HepG2 (cell line): Measurements from ENCODE around the gene HEMK1. TPM values are rescaled to one million over a fixed set of nuclear protein-coding genes. Genes with fewer than 3 reads are reported as not detected.

ENCODE experiments used
- HDAC6 ChIP-seq: fragments of 200-600 bp; sonication (generic); IDR thresholded peaks from 2 replicates; pipeline ENCODE4 v1.7.0; 2017; ENCODE audit warnings: mild to moderate bottlenecking, antibody characterized with exemption, low read length, low read depth
- HMG20A ChIP-seq: IDR thresholded peaks from 2 replicates; pipeline ENCODE4 v1.6.1; 2016; ENCODE audit warnings: borderline replicate concordance
- KAT8 ChIP-seq: IDR thresholded peaks from 2 replicates; pipeline ENCODE4 v1.6.1; 2016; ENCODE audit warnings: missing genetic modification reagents, missing compliant biosample characterization
- KDM6A ChIP-seq: IDR thresholded peaks from 2 replicates; pipeline ENCODE4 v1.6.1; 2016; ENCODE audit warnings: low read depth
- KLF6 ChIP-seq: IDR thresholded peaks from 2 replicates; pipeline ENCODE4 v1.8.0; 2016; ENCODE audit warnings: missing biosample characterization, missing genetic modification reagents
- MED13 ChIP-seq: sonication (generic); formaldehyde crosslinking; IDR thresholded peaks from 2 replicates; pipeline ENCODE4 v1.5.0; 2020; ENCODE audit warnings: missing genetic modification reagents
- MEIS2 ChIP-seq: sonication (generic); formaldehyde crosslinking; IDR thresholded peaks from 2 replicates; pipeline ENCODE4 v1.9.0; 2021; ENCODE audit warnings: mild to moderate bottlenecking, missing genetic modification reagents
- RBFOX2 ChIP-seq: fragments of 200-400 bp; formaldehyde crosslinking; IDR thresholded peaks from 2 replicates; pipeline ENCODE4 v1.6.1; 2017; ENCODE audit warnings: low read depth, mild to moderate bottlenecking, low read length
- RCOR2 ChIP-seq: IDR thresholded peaks from 2 replicates; pipeline ENCODE4 v1.6.1; 2016; ENCODE audit warnings: missing biosample characterization, missing genetic modification reagents
- SOX6 ChIP-seq, 2 experiments: fragments of 450-650 bp in 1 of 2; sonication (generic) in 1 of 2; formaldehyde crosslinking in 1 of 2; IDR thresholded peaks; 2 replicates each; pipeline versions ENCODE4 v1.4.0 to v1.6.1; 2017 to 2020; ENCODE audit warnings: antibody characterized with exemption in 1 of 2, mild to moderate bottlenecking in 1 of 2, missing genetic modification reagents in 1 of 2
- SP5 ChIP-seq: IDR thresholded peaks from 2 replicates; pipeline ENCODE4 v1.6.1; 2016; ENCODE audit warnings: low read depth, borderline replicate concordance
- ZFYVE20 ChIP-seq: sonication (generic); formaldehyde crosslinking; IDR thresholded peaks from 2 replicates; pipeline ENCODE4 v1.8.0; 2023; ENCODE audit warnings: low read depth, mild to moderate bottlenecking, moderate library complexity, missing genetic modification reagents, borderline replicate concordance
- ZNF724P ChIP-seq: sonication (generic); formaldehyde crosslinking; IDR thresholded peaks from 2 replicates; pipeline ENCODE4 v1.8.0; 2022; ENCODE audit warnings: missing genetic modification reagents, borderline replicate concordance
- ZSCAN22 ChIP-seq: sonication (generic); formaldehyde crosslinking; IDR thresholded peaks from 2 replicates; pipeline ENCODE4 v1.4.0; 2020; ENCODE audit warnings: mild to moderate bottlenecking, missing genetic modification reagents
- ZSCAN29 ChIP-seq: sonication (generic); formaldehyde crosslinking; conservative IDR thresholded peaks from 2 replicates; pipeline ENCODE4 v1.4.0; 2020; ENCODE audit warnings: mild to moderate bottlenecking, missing genetic modification reagents
- polyA plus RNA-seq, 8 experiments: library from polyadenylated mRNA; depleted of rRNA in 3 of 8; stranded (reverse) in 7 of 8; unstranded in 1 of 8; fragments of >200 nt; fragmentation: Illumina TruSeq in 4 of 8; extraction: Trizol in 4 of 8; gene quantifications; 2 replicates each; pipeline versions ENCODE4 v1.2.1 to v1.2.3, GENCODE V29; 2011 to 2016; ENCODE audit warnings: low read depth in 4 of 8, missing spikeins in 1 of 8, mixed read lengths in 1 of 8; ENCODE audit not compliant: insufficient read depth in 1 of 8
- total RNA-seq, 5 experiments: library from RNA; depleted of rRNA; stranded (reverse); fragments of >200 nt; fragmentation: Illumina TruSeq; extraction: Trizol; gene quantifications; 2 replicates each; pipeline ENCODE4 v1.2.3, GENCODE V29; 2016; ENCODE audit warnings: low read depth in 1 of 5
- TF ChIP-seq, protein P1 (sequence below): sonication (generic); formaldehyde crosslinking; IDR thresholded peaks from 2 replicates; pipeline ENCODE4 v1.4.0; 2020; ENCODE audit warnings: mild to moderate bottlenecking, missing genetic modification reagents, borderline replicate concordance
- TF ChIP-seq, protein P2 (sequence below): IDR thresholded peaks from 2 replicates; pipeline ENCODE4 v1.6.1; 2012; ENCODE audit warnings: low read depth, low read length, improper control_type of control experiment
- TF ChIP-seq, protein P3 (sequence below), 2 experiments: sonication (generic) in 1 of 2; formaldehyde crosslinking in 1 of 2; IDR thresholded peaks; 2 replicates each; pipeline versions ENCODE4 v1.4.0 to v1.6.1; 2016 to 2020; ENCODE audit warnings: borderline replicate concordance in 1 of 2, low read depth in 1 of 2, mild to moderate bottlenecking in 1 of 2, missing genetic modification reagents in 1 of 2

HEMK1 gene
- total and polyA plus RNA-seq, 2 of the 13 experiments (the other 11 are each of a cell fraction or from before 2014, with no cell fraction given) = 9.8 to 12.6 TPM

DNA sequence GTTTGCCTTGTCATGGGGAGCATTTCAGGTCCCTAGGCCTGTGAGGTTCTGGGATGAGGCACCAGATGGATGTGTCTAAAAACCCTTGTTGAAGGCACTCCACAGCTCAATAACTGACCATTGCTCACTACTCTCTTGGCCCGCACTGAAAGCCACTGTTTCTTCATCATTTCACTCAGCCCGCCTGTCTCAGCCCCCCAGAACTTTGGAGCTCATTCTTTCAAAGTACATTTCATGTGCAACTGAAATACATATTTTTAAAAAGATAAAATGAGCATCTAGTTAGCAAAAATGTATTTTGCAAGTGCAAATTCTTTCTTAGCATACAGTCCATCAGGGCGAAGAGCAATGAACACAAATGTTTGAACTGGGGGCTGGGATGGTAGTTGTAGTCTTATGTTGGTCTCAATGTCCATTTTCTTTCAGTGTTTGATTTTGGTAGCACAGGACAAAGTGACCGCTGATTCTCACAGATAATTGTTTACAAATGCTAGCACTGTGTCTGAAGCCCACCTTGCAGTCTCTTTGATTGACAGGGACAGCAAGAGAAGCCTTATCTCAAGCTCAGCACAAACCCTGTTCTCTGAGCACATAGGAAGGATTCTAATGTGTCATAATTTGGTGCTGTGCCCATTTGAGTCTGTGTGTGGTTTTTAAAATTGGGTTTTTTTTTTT is 19.6 kb downstream of the HEMK1 start (continued):
- TF ChIP-seq KDM6A (peak; percentile 96), ZNF724P (no peak), MEIS2 (CRISPR knock-in tag) (peak; percentile 90), MED13 (0 out of 2 replicates have a peak, but pooled peaks have one; percentile 46), SOX6 (IDR thresholded peaks at IDR 0.05) (no peak), SOX6 (CRISPR knock-in tag; IDR thresholded peaks at IDR 0.05) (peak; percentile 85), KLF6 (CRISPR knock-in tag) (0 out of 2 replicates have a peak, but pooled peaks have one; percentile 41), RBFOX2 (peak; percentile 43; the same call in 1 of the 2 replicates), SP5 (CRISPR knock-in tag) (peak; percentile 66), KAT8 (0 out of 2 replicates have a peak, but pooled peaks have one; percentile 35), ZFYVE20 (CRISPR knock-in tag) (no peak), HDAC6 (no peak), ZSCAN29 (CRISPR knock-in tag) (peak; percentile 41; the same call in 1 of the 2 replicates), RCOR2 (CRISPR knock-in tag) (peak; percentile 81), HMG20A (CRISPR knock-in tag) (peak; percentile 47; the same call in 1 of the 2 replicates), ZSCAN22 (no peak)
- TF ChIP-seq, protein P1, sequence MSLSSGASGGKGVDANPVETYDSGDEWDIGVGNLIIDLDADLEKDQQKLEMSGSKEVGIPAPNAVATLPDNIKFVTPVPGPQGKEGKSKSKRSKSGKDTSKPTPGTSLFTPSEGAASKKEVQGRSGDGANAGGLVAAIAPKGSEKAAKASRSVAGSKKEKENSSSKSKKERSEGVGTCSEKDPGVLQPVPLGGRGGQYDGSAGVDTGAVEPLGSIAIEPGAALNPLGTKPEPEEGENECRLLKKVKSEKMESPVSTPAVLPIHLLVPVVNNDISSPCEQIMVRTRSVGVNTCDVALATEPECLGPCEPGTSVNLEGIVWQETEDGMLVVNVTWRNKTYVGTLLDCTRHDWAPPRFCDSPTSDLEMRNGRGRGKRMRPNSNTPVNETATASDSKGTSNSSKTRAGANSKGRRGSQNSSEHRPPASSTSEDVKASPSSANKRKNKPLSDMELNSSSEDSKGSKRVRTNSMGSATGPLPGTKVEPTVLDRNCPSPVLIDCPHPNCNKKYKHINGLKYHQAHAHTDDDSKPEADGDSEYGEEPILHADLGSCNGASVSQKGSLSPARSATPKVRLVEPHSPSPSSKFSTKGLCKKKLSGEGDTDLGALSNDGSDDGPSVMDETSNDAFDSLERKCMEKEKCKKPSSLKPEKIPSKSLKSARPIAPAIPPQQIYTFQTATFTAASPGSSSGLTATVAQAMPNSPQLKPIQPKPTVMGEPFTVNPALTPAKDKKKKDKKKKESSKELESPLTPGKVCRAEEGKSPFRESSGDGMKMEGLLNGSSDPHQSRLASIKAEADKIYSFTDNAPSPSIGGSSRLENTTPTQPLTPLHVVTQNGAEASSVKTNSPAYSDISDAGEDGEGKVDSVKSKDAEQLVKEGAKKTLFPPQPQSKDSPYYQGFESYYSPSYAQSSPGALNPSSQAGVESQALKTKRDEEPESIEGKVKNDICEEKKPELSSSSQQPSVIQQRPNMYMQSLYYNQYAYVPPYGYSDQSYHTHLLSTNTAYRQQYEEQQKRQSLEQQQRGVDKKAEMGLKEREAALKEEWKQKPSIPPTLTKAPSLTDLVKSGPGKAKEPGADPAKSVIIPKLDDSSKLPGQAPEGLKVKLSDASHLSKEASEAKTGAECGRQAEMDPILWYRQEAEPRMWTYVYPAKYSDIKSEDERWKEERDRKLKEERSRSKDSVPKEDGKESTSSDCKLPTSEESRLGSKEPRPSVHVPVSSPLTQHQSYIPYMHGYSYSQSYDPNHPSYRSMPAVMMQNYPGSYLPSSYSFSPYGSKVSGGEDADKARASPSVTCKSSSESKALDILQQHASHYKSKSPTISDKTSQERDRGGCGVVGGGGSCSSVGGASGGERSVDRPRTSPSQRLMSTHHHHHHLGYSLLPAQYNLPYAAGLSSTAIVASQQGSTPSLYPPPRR (CRISPR knock-in tag) = peak; percentile 72; the same call in 1 of the 2 replicates
- TF ChIP-seq, protein P2, sequence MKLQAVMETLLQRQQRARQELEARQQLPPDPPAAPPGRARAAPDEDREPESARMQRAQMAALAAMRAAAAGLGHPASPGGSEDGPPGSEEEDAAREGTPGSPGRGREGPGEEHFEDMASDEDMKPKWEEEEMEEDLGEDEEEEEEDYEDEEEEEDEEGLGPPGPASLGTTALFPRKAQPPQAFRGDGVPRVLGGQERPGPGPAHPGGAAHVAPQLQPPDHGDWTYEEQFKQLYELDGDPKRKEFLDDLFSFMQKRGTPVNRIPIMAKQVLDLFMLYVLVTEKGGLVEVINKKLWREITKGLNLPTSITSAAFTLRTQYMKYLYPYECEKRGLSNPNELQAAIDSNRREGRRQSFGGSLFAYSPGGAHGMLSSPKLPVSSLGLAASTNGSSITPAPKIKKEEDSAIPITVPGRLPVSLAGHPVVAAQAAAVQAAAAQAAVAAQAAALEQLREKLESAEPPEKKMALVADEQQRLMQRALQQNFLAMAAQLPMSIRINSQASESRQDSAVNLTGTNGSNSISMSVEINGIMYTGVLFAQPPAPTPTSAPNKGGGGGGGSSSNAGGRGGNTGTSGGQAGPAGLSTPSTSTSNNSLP = peak; percentile 90
- TF ChIP-seq, protein P3, sequence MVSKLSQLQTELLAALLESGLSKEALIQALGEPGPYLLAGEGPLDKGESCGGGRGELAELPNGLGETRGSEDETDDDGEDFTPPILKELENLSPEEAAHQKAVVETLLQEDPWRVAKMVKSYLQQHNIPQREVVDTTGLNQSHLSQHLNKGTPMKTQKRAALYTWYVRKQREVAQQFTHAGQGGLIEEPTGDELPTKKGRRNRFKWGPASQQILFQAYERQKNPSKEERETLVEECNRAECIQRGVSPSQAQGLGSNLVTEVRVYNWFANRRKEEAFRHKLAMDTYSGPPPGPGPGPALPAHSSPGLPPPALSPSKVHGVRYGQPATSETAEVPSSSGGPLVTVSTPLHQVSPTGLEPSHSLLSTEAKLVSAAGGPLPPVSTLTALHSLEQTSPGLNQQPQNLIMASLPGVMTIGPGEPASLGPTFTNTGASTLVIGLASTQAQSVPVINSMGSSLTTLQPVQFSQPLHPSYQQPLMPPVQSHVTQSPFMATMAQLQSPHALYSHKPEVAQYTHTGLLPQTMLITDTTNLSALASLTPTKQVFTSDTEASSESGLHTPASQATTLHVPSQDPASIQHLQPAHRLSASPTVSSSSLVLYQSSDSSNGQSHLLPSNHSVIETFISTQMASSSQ (IDR thresholded peaks at IDR 0.05; ENCODE audit: low read depth) = peak; percentile 19; the same call in 1 of the 2 replicates
- TF ChIP-seq, protein P3 (CRISPR knock-in tag; IDR thresholded peaks at IDR 0.05; ENCODE audit: borderline replicate concordance) = peak; percentile 68; the same call in 1 of the 2 replicates
